K562 (cell line): ENCODE measurements around the gene CNOT4. TPM values are rescaled to one million over a fixed set of nuclear protein-coding genes. Genes with fewer than 3 reads are reported as not detected.

Source experiments
- EGR1 ChIP-seq: fragments of 450-650 bp; conservative IDR thresholded peaks from 2 replicates; pipeline ENCODE4 v1.6.1; 2017; ENCODE audit warnings: mild to moderate bottlenecking
- ETV6 ChIP-seq, 3 experiments: fragments of 150-350 bp in 1 of 3; sonication (generic) in 1 of 3; formaldehyde crosslinking in 1 of 3; IDR thresholded peaks; 2 replicates each; pipeline versions ENCODE4 v1.6.1 to v1.8.0; 2014 to 2022; ENCODE audit warnings: borderline replicate concordance in 2 of 3, low read depth in 2 of 3, antibody characterized with exemption in 1 of 3, low read length in 1 of 3, mild to moderate bottlenecking in 1 of 3, missing genetic modification reagents in 1 of 3
- FUS ChIP-seq: fragments of 200-400 bp; formaldehyde crosslinking; optimal IDR thresholded peaks from 2 replicates; pipeline ENCODE3; 2017; ENCODE audit warnings: low read depth, low read length
- PCBP2 ChIP-seq: fragments of 200-400 bp; formaldehyde crosslinking; IDR thresholded peaks from 2 replicates; pipeline ENCODE4 v1.6.1; 2018; ENCODE audit warnings: low read length, low read depth, mild to moderate bottlenecking, moderate library complexity; ENCODE audit not compliant: poor library complexity, severe bottlenecking
- POLR2B ChIP-seq: fragments of 450-650 bp; IDR thresholded peaks from 2 replicates; pipeline ENCODE4 v1.6.1; 2018; ENCODE audit warnings: low read depth; ENCODE audit not compliant: partially characterized antibody
- PRDM10 ChIP-seq: fragments of 450-650 bp; IDR thresholded peaks from 2 replicates; pipeline ENCODE4 v1.6.1; 2018; ENCODE audit not compliant: partially characterized antibody
- SREBF1 ChIP-seq: fragments of 150-350 bp; IDR thresholded peaks from 2 replicates; pipeline ENCODE4 v1.6.1; 2014; ENCODE audit warnings: antibody characterized with exemption, low read depth, low read length, borderline replicate concordance
- ZNF407 ChIP-seq: fragments of 450-650 bp; IDR thresholded peaks from 2 replicates; pipeline ENCODE4 v1.6.1; 2016; ENCODE audit warnings: low read depth
- ZNF449 ChIP-seq: fragments of 250-450 bp; sonication (Bioruptor Pico); IDR thresholded peaks from 2 replicates; pipeline ENCODE4 v1.8.0; 2022; ENCODE audit warnings: moderate library complexity, mild to moderate bottlenecking, inconsistent platforms
- polyA plus RNA-seq, 8 experiments: library from polyadenylated mRNA; depleted of rRNA in 4 of 8; stranded (reverse) in 5 of 8; unstranded in 3 of 8; fragments of >200 nt; fragmentation: Nextera tagmentation in 2 of 8; fragmentation: Illumina TruSeq in 1 of 8; extraction: Ambion mirVana in 2 of 8; extraction: Trizol in 1 of 8; gene quantifications; 2 replicates each; pipeline versions ENCODE4 v1.2.1 to v1.2.3, GENCODE V29; 2011 to 2014; ENCODE audit warnings: inconsistent platforms in 1 of 8, missing spikeins in 1 of 8
- total RNA-seq, 7 experiments: library from RNA; depleted of rRNA in 6 of 7; stranded (reverse); fragments of >200 nt in 6 of 7; fragmentation: Illumina TruSeq in 2 of 7; extraction: Trizol in 2 of 7; gene quantifications; 2 replicates each; pipeline versions ENCODE4 v1.2.1 to v1.2.3, GENCODE V29; 2011 to 2021; ENCODE audit warnings: low replicate concordance in 1 of 7

Gene CNOT4
- total and polyA plus RNA-seq, 9 of the 15 experiments (the other 6 are each of a cell fraction or from before 2014, with no cell fraction given) = 8.6 to 24.1 (median 15.4) TPM

GRCh38 chr7:135557455-135558336, 47.8 kb upstream of the CNOT4 start, which contains the start of gene NUP205 (continued):
- TF ChIP-seq ETV6 (IDR thresholded peaks at IDR 0.05; ENCODE audit: borderline replicate concordance in 1 of 2, low read depth in 2 of 2, low read length in 1 of 2) = 0 out of 4 replicates have a peak, but pooled peaks of 1 of the 2 experiments have one; percentile 29
- peak; percentile 66; the same call in 1 of the 2 replicates for TF ChIP-seq ETV6 (CRISPR knock-in tag; IDR thresholded peaks at IDR 0.05; ENCODE audit: borderline replicate concordance)
- TF ChIP-seq EGR1 = no peak
- TF ChIP-seq SREBF1 = peak; percentile 19; the same call in 1 of the 2 replicates
- no peak for TF ChIP-seq PRDM10
- TF ChIP-seq ZNF407 = no peak
- no peak for TF ChIP-seq ZNF449 (CRISPR knock-in tag)
- TF ChIP-seq FUS = no peak
- TF ChIP-seq PCBP2 = no peak
- peak; percentile 98 for TF ChIP-seq POLR2B
